ENCODE measurements around the gene GRK4. TPM values are rescaled to one million over a fixed set of nuclear protein-coding genes. Genes with fewer than 3 reads are reported as not detected.

Gene GRK4
- polyA plus RNA-seq, 1 experiment = 3.7 TPM

DNA sequence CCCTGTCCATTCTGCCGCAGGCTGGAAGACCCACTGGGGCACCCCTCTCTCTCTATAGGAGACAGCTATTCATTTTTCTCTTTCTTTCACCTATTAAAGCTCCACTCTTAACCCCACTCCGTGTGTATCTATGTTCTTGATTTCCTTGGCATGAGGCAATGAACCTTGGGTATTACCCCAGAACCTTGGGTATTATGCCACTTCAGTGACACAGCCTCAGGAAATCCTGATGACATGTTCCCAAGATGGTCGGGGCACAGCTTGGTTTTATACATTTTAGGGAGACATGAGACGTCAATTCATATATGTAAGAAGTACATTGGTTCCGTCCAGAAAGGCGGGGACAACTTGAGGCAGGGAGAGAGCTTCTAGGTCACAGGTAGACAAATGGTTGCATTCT, 97.6 kb downstream of the GRK4 start:
- H3K27ac ChIP-seq (ENCODE audit: low read depth, low read length) = no peak overlapping the region
- peaks cover 27% of the 10 kb centered on the region for H3K27me3 ChIP-seq (ENCODE audit: control insufficient read depth, insufficient read depth, low read length)
- CTCF ChIA-PET = interaction anchor here (0.7 kb wide), 1 partner anchor 293 kb away, joined by 5 read pairs; no protein-coding TSS in a partner anchor
- DNase-seq (ENCODE audit: low read depth, low spot score) = no peak
- POLR2A ChIA-PET = no interaction called here
- TF ChIP-seq, protein P1, sequence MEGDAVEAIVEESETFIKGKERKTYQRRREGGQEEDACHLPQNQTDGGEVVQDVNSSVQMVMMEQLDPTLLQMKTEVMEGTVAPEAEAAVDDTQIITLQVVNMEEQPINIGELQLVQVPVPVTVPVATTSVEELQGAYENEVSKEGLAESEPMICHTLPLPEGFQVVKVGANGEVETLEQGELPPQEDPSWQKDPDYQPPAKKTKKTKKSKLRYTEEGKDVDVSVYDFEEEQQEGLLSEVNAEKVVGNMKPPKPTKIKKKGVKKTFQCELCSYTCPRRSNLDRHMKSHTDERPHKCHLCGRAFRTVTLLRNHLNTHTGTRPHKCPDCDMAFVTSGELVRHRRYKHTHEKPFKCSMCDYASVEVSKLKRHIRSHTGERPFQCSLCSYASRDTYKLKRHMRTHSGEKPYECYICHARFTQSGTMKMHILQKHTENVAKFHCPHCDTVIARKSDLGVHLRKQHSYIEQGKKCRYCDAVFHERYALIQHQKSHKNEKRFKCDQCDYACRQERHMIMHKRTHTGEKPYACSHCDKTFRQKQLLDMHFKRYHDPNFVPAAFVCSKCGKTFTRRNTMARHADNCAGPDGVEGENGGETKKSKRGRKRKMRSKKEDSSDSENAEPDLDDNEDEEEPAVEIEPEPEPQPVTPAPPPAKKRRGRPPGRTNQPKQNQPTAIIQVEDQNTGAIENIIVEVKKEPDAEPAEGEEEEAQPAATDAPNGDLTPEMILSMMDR (IDR thresholded peaks at IDR 0.05; ENCODE audit: low read depth, low read length) = no peak
- H3K4me3 ChIP-seq (ENCODE audit: low read depth, low read length) = no peak overlapping the region
- H3K9me3 ChIP-seq (ENCODE audit: control insufficient read depth, insufficient read depth, low read length) = peaks cover 3% of the 10 kb centered on the region; the same call in 1 of the 2 replicates

DNA sequence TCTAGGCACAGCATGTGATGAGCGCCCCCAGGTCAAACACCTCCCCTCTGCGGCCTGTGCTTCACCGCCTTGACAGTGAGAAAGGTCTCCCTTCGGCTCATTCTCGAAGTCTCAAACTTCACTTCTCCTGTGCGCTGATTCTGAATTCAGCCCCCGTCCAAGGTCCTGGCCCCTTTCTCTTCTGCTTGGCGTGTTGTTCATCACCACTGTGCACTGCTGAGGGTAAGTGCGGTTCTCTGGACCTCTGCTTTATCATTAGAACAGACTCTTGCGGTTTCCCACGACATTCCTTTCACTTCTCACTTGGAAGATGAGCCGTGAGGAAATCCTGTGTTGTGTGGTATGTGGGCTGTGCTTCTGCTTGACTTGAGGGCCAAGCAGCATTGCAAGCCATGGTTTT, 99.1 kb downstream of the GRK4 start:
- Histone ChIP-seq H3K27me3 (ENCODE audit: control insufficient read depth, insufficient read depth, low read length) (peaks cover 30% of the 10 kb centered on the region), H3K9me3 (ENCODE audit: control insufficient read depth, insufficient read depth, low read length) (no peaks in the 10 kb centered on the region), H3K27ac (ENCODE audit: low read depth, low read length) (no peak overlapping the region), H3K4me3 (ENCODE audit: low read depth, low read length) (no peak overlapping the region)
- CTCF ChIA-PET = interaction anchor here (0.6 kb wide), 1 partner anchor 222 kb away, joined by 5 read pairs; no protein-coding TSS in a partner anchor
- TF ChIP-seq, protein P1 (IDR thresholded peaks at IDR 0.05; ENCODE audit: low read depth, low read length) = no peak
- DNase-seq (ENCODE audit: low read depth, low spot score) = no peak
- POLR2A ChIA-PET = no interaction called here

DNA sequence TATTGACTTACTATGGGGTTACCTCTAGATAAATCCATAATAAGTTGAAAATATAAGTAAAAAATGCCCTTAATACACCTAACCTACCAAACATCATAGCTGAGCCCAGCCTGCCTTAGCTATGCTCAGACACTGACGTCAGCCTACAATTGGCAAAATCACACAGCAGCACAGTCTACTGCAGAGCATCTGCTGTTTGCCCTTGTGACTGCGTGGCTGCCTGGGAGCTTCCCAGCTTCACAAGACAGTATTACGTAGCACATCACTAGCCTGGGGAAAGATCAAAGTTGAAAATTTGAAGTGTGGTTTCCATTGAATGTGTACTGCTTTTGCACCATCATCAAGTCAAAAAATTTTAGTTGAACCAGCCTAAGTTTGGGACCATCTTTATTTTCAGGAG, 102.2 kb downstream of the GRK4 start:
- TF ChIP-seq, protein P1 (IDR thresholded peaks at IDR 0.05; ENCODE audit: low read depth, low read length) = no peak
- H3K9me3 ChIP-seq (ENCODE audit: control insufficient read depth, insufficient read depth, low read length) = no peaks in the 10 kb centered on the region
- ChIA-PET CTCF (interaction anchor here (0.6 kb wide), 2 partner anchors 17 to 28 kb away, joined by 3 read pairs; no protein-coding TSS in a partner anchor), POLR2A (no interaction called here)
- DNase-seq (ENCODE audit: low read depth, low spot score) = no peak
- H3K27ac ChIP-seq (ENCODE audit: low read depth, low read length) = no peak overlapping the region
- peaks cover 19% of the 10 kb centered on the region for H3K27me3 ChIP-seq (ENCODE audit: control insufficient read depth, insufficient read depth, low read length)
- no peak overlapping the region for H3K4me3 ChIP-seq (ENCODE audit: low read depth, low read length)

DNA sequence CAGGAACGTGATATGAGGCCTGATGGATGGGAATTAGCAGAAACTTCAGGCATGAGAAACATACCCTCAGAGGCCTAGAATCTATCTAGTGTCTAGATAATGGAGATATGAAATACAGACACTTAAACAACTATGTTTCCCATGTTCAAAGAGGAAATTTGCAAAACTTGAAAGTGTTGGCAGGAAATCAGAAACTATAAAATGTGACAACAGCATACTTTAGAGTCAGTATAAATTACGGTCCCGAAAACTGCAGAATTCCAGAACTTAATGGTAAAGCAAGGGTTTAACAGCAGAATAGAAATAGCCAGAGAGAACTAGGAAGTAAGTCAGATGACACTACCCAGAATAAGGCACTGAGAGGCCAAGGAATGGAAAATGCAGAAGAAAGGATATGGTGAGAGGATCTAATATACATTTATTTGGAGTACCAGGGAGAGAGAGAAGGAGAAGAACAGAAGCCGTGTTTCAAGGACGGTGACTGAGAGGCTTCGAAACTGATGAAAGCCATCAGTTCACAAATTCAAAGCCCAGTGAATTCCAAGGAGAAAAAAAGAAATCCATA, 103.5 kb downstream of the GRK4 start:
- DNase-seq (ENCODE audit: low read depth, low spot score) = no peak
- H3K9me3 ChIP-seq (ENCODE audit: control insufficient read depth, insufficient read depth, low read length) = no peaks in the 10 kb centered on the region
- no peak overlapping the region for H3K4me3 ChIP-seq (ENCODE audit: low read depth, low read length)
- POLR2A ChIA-PET = no interaction called here
- TF ChIP-seq, protein P1 (IDR thresholded peaks at IDR 0.05; ENCODE audit: low read depth, low read length) = no peak
- no peak overlapping the region for H3K27ac ChIP-seq (ENCODE audit: low read depth, low read length)
- CTCF ChIA-PET = interaction anchor here (1.0 kb wide), 2 partner anchors 22 to 28 kb away, joined by 3 read pairs; no protein-coding TSS in a partner anchor
- peaks cover 14% of the 10 kb centered on the region for H3K27me3 ChIP-seq (ENCODE audit: control insufficient read depth, insufficient read depth, low read length)

DNA sequence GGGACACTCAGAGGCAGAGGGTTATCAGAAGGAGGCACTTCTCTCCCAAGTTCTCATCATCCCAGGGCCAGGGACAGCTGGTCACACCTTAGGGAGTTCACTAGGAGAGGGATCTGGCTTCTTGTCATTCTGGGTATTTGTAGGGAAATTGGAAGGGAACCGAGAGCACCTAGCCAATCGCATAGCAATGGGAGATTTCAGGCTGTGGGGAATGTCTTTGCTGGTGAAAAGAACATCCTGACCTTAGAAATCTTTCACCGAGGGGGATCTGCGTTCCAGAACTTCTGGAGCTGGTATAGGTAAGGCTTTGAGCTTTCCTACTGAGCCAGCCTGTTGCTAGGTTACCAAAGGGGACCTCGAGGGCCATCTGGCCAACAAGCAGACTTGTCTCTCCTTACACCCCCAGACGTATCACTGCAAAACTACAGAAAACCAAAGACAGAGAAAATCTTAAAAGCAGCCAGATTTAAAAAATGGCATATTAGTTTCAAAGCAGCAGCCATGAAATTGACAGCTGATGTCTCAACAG, 104.2 kb downstream of the GRK4 start:
- no peak overlapping the region for H3K27ac ChIP-seq (ENCODE audit: low read depth, low read length)
- no peaks in the 10 kb centered on the region for H3K9me3 ChIP-seq (ENCODE audit: control insufficient read depth, insufficient read depth, low read length)
- ChIA-PET CTCF (interaction anchor here (1.0 kb wide), 1 partner anchor 29 kb away, joined by 3 read pairs; no protein-coding TSS in a partner anchor), POLR2A (no interaction called here)
- peaks cover 14% of the 10 kb centered on the region for H3K27me3 ChIP-seq (ENCODE audit: control insufficient read depth, insufficient read depth, low read length)
- TF ChIP-seq, protein P1 (IDR thresholded peaks at IDR 0.05; ENCODE audit: low read depth, low read length) = no peak
- DNase-seq (ENCODE audit: low read depth, low spot score) = no peak
- no peak overlapping the region for H3K4me3 ChIP-seq (ENCODE audit: low read depth, low read length)

All from AG04450 (cell line).